GM19463 (cell line): Measurements from ENCODE around the gene SIRT7.
"Not testable (repeated sequence)": the region's sequence is repeated elsewhere in the genome, so short reads cannot be mapped to it uniquely, and the experiment has no call there.

Experiments used
- ATAC-seq: cut with Tn5 transposase; IDR thresholded peaks from one replicate; pipeline ENCODE4 v1.9.1; 2021; ENCODE audit warnings: mild to moderate bottlenecking, moderate library complexity; ENCODE audit not compliant: unreplicated experiment

Gene SIRT7

GRCh38 chr17:81955058-81955681 lies 37.2 kb upstream of the SIRT7 start:
- no peak for ATAC-seq

GRCh38 chr17:81954131-81955057 lies 36.4 kb upstream of the SIRT7 start:
- ATAC-seq = no peak

- not testable (repeated sequence) for ATAC-seq
Observed at GRCh38 chr17:81953443-81953842, 35.5 kb upstream of the SIRT7 start.

- no peak for ATAC-seq
Observed at GRCh38 chr17:81952792-81953228, 34.8 kb upstream of the SIRT7 start.

- no peak for ATAC-seq
Observed at GRCh38 chr17:81951785-81952684, 34.1 kb upstream of the SIRT7 start.

- no peak for ATAC-seq
Observed at GRCh38 chr17:81950501-81950900, 32.5 kb upstream of the SIRT7 start.

- ATAC-seq = no peak
Observed at GRCh38 chr17:81948635-81949378, 30.8 kb upstream of the SIRT7 start.

GRCh38 chr17:81947189-81947588 lies 29.2 kb upstream of the SIRT7 start, which contains the start of gene MYADML2:
Gene MYADML2, minus strand, starts transcription at chr17:81947233. Its CDS starts 5,492 bp downstream, at chr17:81941741.
- ATAC-seq = no peak

GRCh38 chr17:81944858-81945257 lies 26.9 kb upstream of the SIRT7 start:
- no peak for ATAC-seq

- ATAC-seq = no peak
Observed at GRCh38 chr17:81942167-81942553, 24.2 kb upstream of the SIRT7 start.

GRCh38 chr17:81941484-81942166 lies 23.6 kb upstream of the SIRT7 start:
- ATAC-seq = no peak

- no peak for ATAC-seq
Observed at GRCh38 chr17:81940538-81941483, 22.8 kb upstream of the SIRT7 start.

- ATAC-seq = no peak
Observed at GRCh38 chr17:81939881-81940385, 22.0 kb upstream of the SIRT7 start.

GRCh38 chr17:81939218-81939617 lies 21.2 kb upstream of the SIRT7 start:
- ATAC-seq = no peak

GRCh38 chr17:81935709-81936084 lies 17.7 kb upstream of the SIRT7 start:
- no peak for ATAC-seq

- no peak for ATAC-seq
Observed at GRCh38 chr17:81934850-81935708, 17.1 kb upstream of the SIRT7 start.

- no peak for ATAC-seq
Observed at GRCh38 chr17:81934098-81934757, 16.3 kb upstream of the SIRT7 start.
